ENCODE results near the gene TJP1.

Gene TJP1

GRCh38 chr15:29682781-29683180 is 139.5 kb downstream of the TJP1 start:
- H3K4me3 ChIP-seq (ENCODE audit: low read depth, low read length): no peak overlapping the region
- no peak for TF ChIP-seq CTCF (IDR thresholded peaks at IDR 0.05; ENCODE audit: low read depth, low read length, missing control alignments)
- DNase-seq (ENCODE audit: low read depth): no peak

DNA sequence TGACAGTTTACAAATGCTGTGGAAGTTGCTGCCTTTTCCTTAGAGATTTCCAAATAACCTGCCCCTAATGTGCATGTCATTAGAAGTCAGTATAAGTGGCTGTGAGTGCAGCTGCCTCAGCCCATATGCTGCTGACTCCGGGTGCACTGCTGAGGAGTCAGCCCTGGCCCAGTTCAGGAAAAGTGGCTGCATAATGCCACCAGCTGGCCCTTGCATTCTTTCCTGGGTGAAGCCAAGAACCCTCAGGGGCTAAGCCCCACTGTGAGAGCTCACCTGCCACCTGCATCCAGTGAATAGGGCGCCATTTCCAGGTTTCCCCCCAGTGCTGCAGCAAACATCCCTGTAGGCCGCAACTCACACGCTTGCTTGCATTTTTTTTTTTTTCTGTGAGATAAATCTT is 139.9 kb downstream of the TJP1 start:
- no peak for DNase-seq (ENCODE audit: low read depth)
- H3K4me3 ChIP-seq (ENCODE audit: low read depth, low read length): no peak overlapping the region
- no peak for TF ChIP-seq CTCF (IDR thresholded peaks at IDR 0.05; ENCODE audit: low read depth, low read length, missing control alignments)

DNA sequence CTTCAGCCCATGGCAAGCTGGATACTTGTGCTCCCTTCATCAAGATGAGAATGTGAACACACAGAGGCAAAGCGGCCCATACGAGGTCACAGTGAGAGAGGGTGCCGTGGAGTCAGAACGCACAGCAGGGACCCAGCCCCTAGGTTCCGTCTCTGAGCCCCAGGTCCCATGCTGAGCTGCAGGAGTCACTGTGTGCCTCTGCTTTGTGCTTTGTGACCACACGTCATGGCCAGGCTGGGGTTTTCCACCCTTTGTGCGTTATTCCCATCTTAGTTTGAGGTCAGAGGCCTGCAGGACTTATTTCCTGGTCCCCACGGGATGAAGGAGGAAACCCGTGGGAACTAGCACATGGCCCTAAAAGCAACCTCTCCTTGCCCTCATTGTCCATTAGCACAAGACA is 140.3 kb downstream of the TJP1 start:
- DNase-seq (ENCODE audit: low read depth): no peak
- no peak for TF ChIP-seq CTCF (IDR thresholded peaks at IDR 0.05; ENCODE audit: low read depth, low read length, missing control alignments)

DNA sequence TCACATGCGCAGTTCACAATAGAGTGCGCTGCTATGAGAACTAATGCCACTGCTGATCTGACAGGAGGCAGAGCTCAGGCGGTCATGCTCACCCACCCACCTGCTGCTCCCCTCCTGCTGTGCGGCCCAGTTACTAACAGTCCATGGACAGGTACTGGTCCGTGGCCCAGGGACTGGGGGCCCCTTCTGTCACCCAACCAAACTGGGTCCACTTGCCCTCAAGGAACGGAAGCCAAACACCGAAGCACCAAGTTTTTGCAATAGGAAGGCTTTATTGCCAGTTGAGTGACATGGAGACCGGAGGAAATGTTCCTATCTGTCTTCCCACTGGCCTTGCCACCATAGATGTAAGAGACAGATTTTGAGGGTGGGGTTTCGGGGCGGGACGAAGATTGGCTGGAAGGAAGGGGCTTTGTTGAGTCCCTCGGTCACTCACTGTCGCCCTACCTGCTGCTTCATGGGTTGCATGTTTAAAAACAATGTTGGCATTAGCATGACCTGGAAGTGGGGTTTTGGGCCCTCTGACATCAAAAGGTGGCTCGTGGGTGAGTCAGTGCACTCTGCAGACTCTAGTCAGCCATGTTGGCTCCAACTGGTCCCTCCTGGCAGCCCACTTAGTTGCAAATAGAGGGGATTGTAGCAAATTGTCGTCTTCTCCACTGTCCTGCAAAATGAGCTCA is 141.0 kb downstream of the TJP1 start:
- TF ChIP-seq CTCF (IDR thresholded peaks at IDR 0.05; ENCODE audit: low read depth, low read length, missing control alignments): no peak
- DNase-seq (ENCODE audit: low read depth): no peak

More for the DNA sequence above, 140.3 kb downstream of the TJP1 start:
- no peak overlapping the region for H3K4me3 ChIP-seq (ENCODE audit: low read depth, low read length)

DNA sequence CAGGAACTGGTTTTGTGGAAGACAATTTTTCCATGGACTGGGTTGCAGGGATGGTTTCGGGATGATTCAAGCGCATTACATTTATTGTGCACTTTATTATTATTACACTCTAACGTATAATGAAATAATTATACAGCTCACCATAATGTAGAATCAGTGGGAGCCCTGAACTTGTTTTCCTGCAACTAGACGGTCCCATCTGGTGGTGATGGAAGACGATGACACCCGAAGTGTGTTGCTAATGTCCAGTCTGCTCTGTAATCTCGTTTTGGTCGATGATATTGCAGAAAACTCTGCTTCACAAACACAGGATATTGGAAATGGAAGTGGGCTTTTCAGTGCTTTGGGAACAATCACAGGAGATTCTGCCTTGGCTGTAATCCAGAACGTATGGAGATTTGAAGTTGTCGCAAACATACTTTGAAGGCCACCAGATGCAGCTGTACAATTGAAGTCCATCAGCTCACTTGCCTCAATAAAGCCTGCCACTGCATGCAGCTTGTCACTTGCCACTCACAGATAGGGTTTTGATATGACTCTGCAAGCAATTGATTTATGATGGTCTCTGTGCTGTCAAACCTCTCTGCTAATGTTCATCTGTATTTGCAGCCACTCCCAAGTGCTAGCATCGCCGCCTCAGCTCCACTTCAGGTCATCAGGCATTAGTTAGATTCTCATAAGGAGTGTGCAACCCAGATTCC is 141.7 kb downstream of the TJP1 start:
- no peak for DNase-seq (ENCODE audit: low read depth)
- H3K4me3 ChIP-seq (ENCODE audit: low read depth, low read length): no peak overlapping the region
- no peak for TF ChIP-seq CTCF (IDR thresholded peaks at IDR 0.05; ENCODE audit: low read depth, low read length, missing control alignments)

More for the DNA sequence above, 141.0 kb downstream of the TJP1 start:
- no peak overlapping the region for H3K4me3 ChIP-seq (ENCODE audit: low read depth, low read length)

GRCh38 chr15:29678504-29679034 is 143.7 kb downstream of the TJP1 start:
- no peak for TF ChIP-seq CTCF (IDR thresholded peaks at IDR 0.05; ENCODE audit: low read depth, low read length, missing control alignments)
- DNase-seq (ENCODE audit: low read depth): no peak
- H3K4me3 ChIP-seq (ENCODE audit: low read depth, low read length): no peak overlapping the region
